H9 (cell line): Measurements from ENCODE around the gene PRPF4. TPM values are rescaled to one million over a fixed set of nuclear protein-coding genes. Genes with fewer than 3 reads are reported as not detected.

ENCODE experiments used
- DNase-seq: peaks from one replicate; pipeline ENCODE4 v3.0.0-alpha.2; 2017
- H2AFZ ChIP-seq: one replicate; pipeline ENCODE4 v1.6.1; 2013; ENCODE audit warnings: mild to moderate bottlenecking, low read length, control low read depth, moderate library complexity
- H2AK5ac ChIP-seq: 2 replicates; pipeline ENCODE4 v1.6.1; 2013; ENCODE audit warnings: low read length, control low read depth, mixed read lengths; ENCODE audit not compliant: insufficient read length
- H2BK120ac ChIP-seq: one replicate; pipeline ENCODE4 v1.6.1; 2013; ENCODE audit warnings: low read depth, mild to moderate bottlenecking, low read length, control low read depth, inconsistent platforms; ENCODE audit not compliant: poor library complexity, severe bottlenecking
- H2BK12ac ChIP-seq: 2 replicates; pipeline ENCODE4 v1.6.1; 2013; ENCODE audit warnings: low read length, control low read depth, mixed read lengths, low read depth; ENCODE audit not compliant: insufficient read length
- H2BK15ac ChIP-seq: 2 replicates; pipeline ENCODE4 v1.6.1; 2013; ENCODE audit warnings: low read depth, low read length, control low read depth
- H2BK20ac ChIP-seq: one replicate; pipeline ENCODE4 v1.6.1; 2013; ENCODE audit warnings: low read depth, mild to moderate bottlenecking, low read length, control low read depth, inconsistent platforms; ENCODE audit not compliant: poor library complexity, severe bottlenecking
- H2BK5ac ChIP-seq: 2 replicates; pipeline ENCODE4 v1.6.1; 2013; ENCODE audit warnings: low read length, control low read depth, mixed read lengths; ENCODE audit not compliant: insufficient read length
- H3K14ac ChIP-seq: 2 replicates; pipeline ENCODE4 v1.6.1; 2013; ENCODE audit warnings: low read length, control low read depth; ENCODE audit not compliant: insufficient read depth
- H3K18ac ChIP-seq: 2 replicates; pipeline ENCODE4 v1.6.1; 2013; ENCODE audit warnings: low read depth, mild to moderate bottlenecking, mixed read lengths, low read length, control low read depth; ENCODE audit not compliant: insufficient read length
- H3K23ac ChIP-seq: 2 replicates; pipeline ENCODE4 v1.6.1; 2013; ENCODE audit warnings: low read length, control low read depth, mixed read lengths, low read depth; ENCODE audit not compliant: insufficient read length
- H3K23me2 ChIP-seq: 2 replicates; pipeline ENCODE4 v1.6.1; 2013; ENCODE audit warnings: low read depth, mild to moderate bottlenecking, mixed read lengths, low read length, control low read depth; ENCODE audit not compliant: insufficient read length, poor library complexity, severe bottlenecking
- H3K27ac ChIP-seq: 2 replicates; pipeline ENCODE4 v1.5.1; 2013; ENCODE audit warnings: low read length, control low read depth, mixed read lengths, low read depth; ENCODE audit not compliant: insufficient read length
- H3K27me3 ChIP-seq: 2 replicates; pipeline ENCODE4 v1.6.1; 2013; ENCODE audit warnings: low read length, control low read depth, inconsistent platforms; ENCODE audit not compliant: insufficient read depth
- H3K4ac ChIP-seq: 2 replicates; pipeline ENCODE4 v1.6.1; 2013; ENCODE audit warnings: low read depth, mild to moderate bottlenecking, control low read depth, inconsistent platforms, low read length, moderate library complexity
- H3K4me1 ChIP-seq: 2 replicates; pipeline ENCODE4 v1.6.1; 2013; ENCODE audit warnings: low read length, control low read depth, inconsistent platforms; ENCODE audit not compliant: insufficient read depth
- H3K4me2 ChIP-seq: 2 replicates; pipeline ENCODE4 v1.6.1; 2013; ENCODE audit warnings: low read length, control low read depth, mixed read lengths; ENCODE audit not compliant: insufficient read length, insufficient read depth
- H3K56ac ChIP-seq: 2 replicates; pipeline ENCODE4 v1.6.1; 2013; ENCODE audit warnings: low read depth, mild to moderate bottlenecking, mixed read lengths, low read length, control low read depth; ENCODE audit not compliant: insufficient read length
- H3K79me1 ChIP-seq: 2 replicates; pipeline ENCODE4 v1.6.1; 2013; ENCODE audit warnings: low read depth, mild to moderate bottlenecking, moderate library complexity, low read length, control low read depth, inconsistent platforms; ENCODE audit not compliant: insufficient read depth, poor library complexity, severe bottlenecking
- H3K79me2 ChIP-seq: 2 replicates; pipeline ENCODE4 v1.6.1; 2013; ENCODE audit warnings: low read length, control low read depth, inconsistent platforms; ENCODE audit not compliant: insufficient read depth
- H3K9ac ChIP-seq: 2 replicates; pipeline ENCODE4 v1.6.1; 2013; ENCODE audit warnings: low read length, control low read depth, mixed read lengths; ENCODE audit not compliant: insufficient read length; ENCODE audit errors: extremely low read depth
- H3K9me3 ChIP-seq: one replicate; pipeline ENCODE4 v1.6.1; 2013; ENCODE audit warnings: low read depth, low read length, inconsistent platforms; ENCODE audit not compliant: control insufficient read depth
- H3T11ph ChIP-seq: one replicate; pipeline ENCODE4 v1.6.1; 2013; ENCODE audit warnings: mild to moderate bottlenecking, low read length, control low read depth, inconsistent platforms
- H4K20me1 ChIP-seq: one replicate; pipeline ENCODE4 v1.6.1; 2013; ENCODE audit not compliant: control insufficient read depth, insufficient read length, insufficient read depth
- H4K5ac ChIP-seq: 2 replicates; pipeline ENCODE4 v1.6.1; 2013; ENCODE audit warnings: low read depth, mild to moderate bottlenecking, mixed read lengths, low read length, control low read depth; ENCODE audit not compliant: insufficient read length
- H4K8ac ChIP-seq: replicated peaks from 2 replicates; pipeline ENCODE4 v1.6.1; 2013; ENCODE audit warnings: low read length, control low read depth, mixed read lengths, low read depth; ENCODE audit not compliant: insufficient read length
- H4K91ac ChIP-seq: 2 replicates; pipeline ENCODE4 v1.6.1; 2013; ENCODE audit warnings: low read depth, mild to moderate bottlenecking, moderate library complexity, mixed read lengths, low read length, control low read depth; ENCODE audit not compliant: insufficient read length
- H3K27ac Mint-ChIP-seq, 3 experiments: 2 replicates in 2 of 3; 3 replicates in 1 of 3; pipeline ENCODE4 v1.8.0; 2020 to 2021; ENCODE audit warnings: mixed read lengths in 3 of 3, mild to moderate bottlenecking in 1 of 3, moderate library complexity in 1 of 3
- H3K27me3 Mint-ChIP-seq: 2 replicates; pipeline ENCODE4 v1.8.0; 2021; ENCODE audit warnings: low read depth, mild to moderate bottlenecking, moderate library complexity, mixed read lengths
- H3K36me3 Mint-ChIP-seq, 3 experiments: 2 replicates in 2 of 3; 3 replicates in 1 of 3; pipeline ENCODE4 v1.8.0; 2020 to 2021; ENCODE audit warnings: low read depth in 3 of 3, mixed read lengths in 3 of 3; ENCODE audit not compliant: insufficient read depth in 1 of 3
- H3K4me1 Mint-ChIP-seq, 2 experiments: 2 replicates each; pipeline ENCODE4 v1.8.0; 2020; ENCODE audit warnings: mixed read lengths in 2 of 2
- H3K4me3 Mint-ChIP-seq, 2 experiments: 2 replicates in 1 of 2; 3 replicates in 1 of 2; pipeline ENCODE4 v1.8.0; 2020 to 2021; ENCODE audit warnings: mild to moderate bottlenecking in 2 of 2, mixed read lengths in 2 of 2, moderate library complexity in 1 of 2
- H3K9me3 Mint-ChIP-seq, 2 experiments: 2 replicates in 1 of 2; 3 replicates in 1 of 2; pipeline ENCODE4 v1.8.0; 2020; ENCODE audit warnings: mild to moderate bottlenecking in 2 of 2, mixed read lengths in 2 of 2, moderate library complexity in 1 of 2
- CTCF ChIP-seq: fragments of 200-600 bp; sonication (generic); conservative IDR thresholded peaks from 3 replicates; pipeline ENCODE4 v1.8.0; 2021; ENCODE audit warnings: antibody characterized with exemption, mild to moderate bottlenecking
- WGBS: extraction: QIAGEN DNeasy Blood & Tissue Kit; methylation state at CpG from one replicate; pipeline ENCODE4 v1.1.7; 2013; ENCODE audit warnings: missing lambda C conversion rate, low lambda C conversion rate, mixed read lengths; ENCODE audit not compliant: insufficient read length; ENCODE audit errors: extremely low coverage; 5-methylcytosine and 5-hydroxymethylcytosine counted together
- total RNA-seq: library from RNA; stranded (reverse); gene quantifications from 2 replicates; pipeline ENCODE4 v1.2.1, GENCODE V29; 2021

The PRPF4 gene
- total RNA-seq, 1 experiment from 2014 or later = 49.8 TPM

- H3K23me2 ChIP-seq = no peaks in the 10 kb centered on the region
- H3K56ac ChIP-seq = no peak overlapping the region
- no peak overlapping the region for H4K5ac ChIP-seq
- DNase-seq = no peak
- Mint-ChIP-seq H3K27ac (no peak overlapping the region), H3K4me3 (no peak overlapping the region), H3K9me3 (no peaks in the 10 kb centered on the region), H3K36me3 (no peaks in the 10 kb centered on the region), H3K27me3 (peaks cover 2% of the 10 kb centered on the region), H3K4me1 (peaks cover 0 to 5% of the 10 kb centered on the region in 2 experiments; a peak in 1 of 4 replicates)
- no peak overlapping the region for H2BK120ac ChIP-seq
- H3K9me3 ChIP-seq = no peaks in the 10 kb centered on the region
- H3K4me2 ChIP-seq = no peak overlapping the region
- H3K9ac ChIP-seq = no peak overlapping the region
- no peak overlapping the region for H4K8ac ChIP-seq
- H3K79me2 ChIP-seq = no peaks in the 10 kb centered on the region
- no peaks in the 10 kb centered on the region for H3K27me3 ChIP-seq
- no peak for TF ChIP-seq CTCF
- H3K79me1 ChIP-seq = no peaks in the 10 kb centered on the region
- H2BK15ac ChIP-seq = no peak overlapping the region
- no peak overlapping the region for H3K18ac ChIP-seq
- no peak overlapping the region for H2BK20ac ChIP-seq
- no peak overlapping the region for H3K14ac ChIP-seq
- H2AFZ ChIP-seq = no peak overlapping the region
- no peak overlapping the region for H2BK5ac ChIP-seq
- no peak overlapping the region for H2BK12ac ChIP-seq
- no peak overlapping the region for H3K27ac ChIP-seq
- no peak overlapping the region for H4K91ac ChIP-seq
- H3T11ph ChIP-seq = no peak overlapping the region
- H3K23ac ChIP-seq = no peak overlapping the region
- no peak overlapping the region for H2AK5ac ChIP-seq
- WGBS = no CpG with 5 or more reads among the region's 3 CpGs
- H3K4me1 ChIP-seq = no peaks in the 10 kb centered on the region
- H3K4ac ChIP-seq = no peak overlapping the region
- H4K20me1 ChIP-seq = no peaks in the 10 kb centered on the region
These were observed 52.8 kb downstream of the PRPF4 start for GRCh38 chr9:113328045-113328782.
